NCI-H446 (cell line): ENCODE results near the gene SERPINA1.
A peak's percentile ranks its signal among the peaks of the same experiment; 100 is the strongest.

Source experiments
- DNase-seq, 2 experiments: peaks; one replicate each; lab custom pipeline; 2025; lab: John Stamatoyannopoulos, UW

Gene SERPINA1

GRCh38 chr14:94382716-94383596, 5.4 kb downstream of the SERPINA1 start:
- DNase-seq = no peak

- no peak for DNase-seq
These were observed 6.2 kb downstream of the SERPINA1 start for GRCh38 chr14:94382099-94382715.

- DNase-seq = no peak
These were observed 7.0 kb downstream of the SERPINA1 start for GRCh38 chr14:94381149-94382030.

- peak in 1 of 2 experiments; percentile 18 for DNase-seq
These were observed 7.9 kb downstream of the SERPINA1 start for GRCh38 chr14:94380225-94381148.

- no peak for DNase-seq
These were observed 8.8 kb downstream of the SERPINA1 start for GRCh38 chr14:94379291-94380224.

GRCh38 chr14:94378527-94379290, 9.7 kb downstream of the SERPINA1 start:
- no peak for DNase-seq

GRCh38 chr14:94377866-94378470, 10.4 kb downstream of the SERPINA1 start:
- DNase-seq = no peak

- DNase-seq = no peak
These were observed 11.2 kb downstream of the SERPINA1 start for GRCh38 chr14:94376976-94377865.

GRCh38 chr14:94376108-94376975, 12.1 kb downstream of the SERPINA1 start:
- no peak for DNase-seq

GRCh38 chr14:94375552-94376107, 12.8 kb downstream of the SERPINA1 start:
- no peak for DNase-seq

- no peak for DNase-seq
These were observed 13.6 kb downstream of the SERPINA1 start for GRCh38 chr14:94374749-94375260.

- DNase-seq = no peak
These were observed 14.3 kb downstream of the SERPINA1 start for GRCh38 chr14:94374116-94374515.

- DNase-seq = no peak
These were observed 14.7 kb downstream of the SERPINA1 start for GRCh38 chr14:94373708-94374107.

- DNase-seq = no peak
These were observed 16.3 kb downstream of the SERPINA1 start for GRCh38 chr14:94372021-94372605.

- DNase-seq = no peak
These were observed 17.9 kb downstream of the SERPINA1 start for GRCh38 chr14:94370524-94370910.
